ENCODE measurements around the gene REXO5.
"Not testable (repeated sequence)": the region's sequence is repeated elsewhere in the genome, so short reads cannot be mapped to it uniquely, and the experiment has no call there.

The REXO5 gene

DNA sequence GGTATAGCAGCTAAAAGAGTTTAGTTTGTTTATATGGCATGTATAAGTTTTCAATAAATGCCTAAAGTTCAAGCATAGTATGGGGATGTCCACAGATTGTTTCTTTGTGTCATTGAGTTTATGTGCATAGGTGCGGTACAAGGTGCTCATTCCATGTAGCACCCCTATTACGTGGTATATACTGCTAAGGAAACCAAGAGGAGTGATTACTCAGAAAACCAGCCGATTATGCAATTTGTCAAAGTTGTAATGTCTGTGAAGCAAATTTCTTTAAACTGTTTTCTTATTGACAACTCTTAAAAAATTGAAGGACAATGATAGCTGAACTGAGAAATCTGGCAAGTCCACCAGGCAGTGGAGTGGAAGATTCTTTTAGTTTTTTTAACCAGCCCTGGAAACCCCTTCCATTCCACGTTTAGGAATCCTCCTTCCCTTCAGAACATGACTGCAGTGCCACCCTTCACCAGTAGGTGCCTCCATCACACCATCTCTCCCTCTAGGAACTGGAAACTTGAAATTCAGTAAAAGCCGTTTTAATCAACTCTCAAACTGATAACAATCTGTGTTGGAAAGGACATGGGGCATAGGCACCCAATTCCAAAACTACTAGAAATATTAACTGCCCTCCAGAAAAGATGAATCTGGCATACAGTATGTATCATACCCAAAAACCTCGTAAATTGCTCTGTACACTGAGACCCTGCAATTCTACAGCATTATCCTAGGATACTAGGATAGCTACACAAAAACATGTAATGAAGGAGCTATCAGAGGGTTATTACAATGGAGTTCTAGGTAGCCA, 43.5 kb downstream of the REXO5 start:
- H3K4me1 ChIP-seq (ENCODE audit: insufficient read depth, low read length): no peaks in the 10 kb centered on the region
- H3K9ac ChIP-seq (ENCODE audit: low read depth, low read length): no peak overlapping the region
- H3K9me3 ChIP-seq (ENCODE audit: control insufficient read depth, insufficient read depth, low read length): no peaks in the 10 kb centered on the region
- no peaks in the 10 kb centered on the region for H3K36me3 ChIP-seq (ENCODE audit: insufficient read depth, low read length)

GRCh38 chr16:20850981-20851380, 44.7 kb downstream of the REXO5 start:
- no peak overlapping the region for H3K9ac ChIP-seq (ENCODE audit: low read depth, low read length)
- H3K36me3 ChIP-seq (ENCODE audit: insufficient read depth, low read length): no peaks in the 10 kb centered on the region

GRCh38 chr16:20851601-20852000, 45.3 kb downstream of the REXO5 start:
- Histone ChIP-seq H3K36me3 (ENCODE audit: insufficient read depth, low read length) (no peaks in the 10 kb centered on the region), H3K9ac (ENCODE audit: low read depth, low read length) (no peak overlapping the region), H3K9me3 (ENCODE audit: control insufficient read depth, insufficient read depth, low read length) (no peaks in the 10 kb centered on the region), H3K4me1 (ENCODE audit: insufficient read depth, low read length) (no peaks in the 10 kb centered on the region)

More at GRCh38 chr16:20850981-20851380, 44.7 kb downstream of the REXO5 start:
- Histone ChIP-seq H3K4me1 (ENCODE audit: insufficient read depth, low read length) (no peaks in the 10 kb centered on the region), H3K9me3 (ENCODE audit: control insufficient read depth, insufficient read depth, low read length) (no peaks in the 10 kb centered on the region)

DNA sequence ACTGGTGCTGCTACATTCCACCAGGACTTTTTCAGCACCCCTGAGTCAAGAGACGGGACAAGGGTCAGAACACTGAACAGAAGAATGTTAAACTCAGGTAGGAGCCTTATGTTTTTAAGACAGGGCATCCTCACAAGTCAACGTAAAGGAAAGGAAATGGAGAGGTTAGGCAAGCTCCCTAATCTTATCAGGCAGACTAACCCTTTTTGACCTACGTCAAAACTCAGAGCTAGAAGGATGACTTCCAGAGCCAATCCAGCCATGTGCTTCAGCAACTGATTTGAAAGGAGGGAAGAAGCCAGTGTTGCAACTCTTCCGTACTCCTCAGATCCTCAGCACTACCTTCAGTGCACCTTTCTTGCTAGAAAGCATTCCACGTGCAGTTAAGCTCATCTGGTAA, 46.8 kb downstream of the REXO5 start:
- H3K9me3 ChIP-seq (ENCODE audit: control insufficient read depth, insufficient read depth, low read length): no peaks in the 10 kb centered on the region
- H3K36me3 ChIP-seq (ENCODE audit: insufficient read depth, low read length): no peaks in the 10 kb centered on the region
- H3K9ac ChIP-seq (ENCODE audit: low read depth, low read length): no peak overlapping the region
- no peaks in the 10 kb centered on the region for H3K4me1 ChIP-seq (ENCODE audit: insufficient read depth, low read length)

DNA sequence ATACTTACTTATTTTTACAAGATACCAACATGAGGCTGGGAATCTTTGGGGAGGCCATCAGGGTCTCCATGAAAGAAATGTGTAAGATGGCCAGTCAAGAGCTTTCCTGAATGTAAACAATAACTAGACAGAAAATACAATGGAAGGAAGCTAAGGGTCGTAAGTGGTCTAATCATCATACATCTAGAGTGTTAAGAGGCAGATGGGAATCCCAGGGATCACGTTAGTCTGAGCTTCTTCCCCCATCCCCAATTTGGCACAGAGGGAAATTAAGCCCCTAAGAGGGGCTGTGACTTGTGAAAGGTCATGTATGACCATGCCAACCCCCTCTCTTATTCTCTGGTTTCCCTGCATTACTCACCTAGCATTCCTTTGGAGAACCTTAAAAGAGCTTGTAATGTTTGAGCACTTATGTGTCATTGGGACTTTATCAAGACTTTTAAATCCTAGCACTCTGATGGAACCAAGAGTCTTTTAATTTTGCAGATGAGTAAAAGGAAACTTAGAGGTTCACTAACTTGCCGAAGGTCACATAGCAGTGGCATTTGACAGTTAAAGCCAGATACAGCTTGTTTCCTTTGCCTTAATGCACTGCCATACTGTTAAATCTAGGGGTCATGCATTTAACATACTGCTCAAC, 47.8 kb downstream of the REXO5 start:
- Histone ChIP-seq H3K36me3 (ENCODE audit: insufficient read depth, low read length) (no peaks in the 10 kb centered on the region), H3K4me1 (ENCODE audit: insufficient read depth, low read length) (no peaks in the 10 kb centered on the region), H3K9me3 (ENCODE audit: control insufficient read depth, insufficient read depth, low read length) (no peaks in the 10 kb centered on the region), H3K9ac (ENCODE audit: low read depth, low read length) (no peak overlapping the region)

DNA sequence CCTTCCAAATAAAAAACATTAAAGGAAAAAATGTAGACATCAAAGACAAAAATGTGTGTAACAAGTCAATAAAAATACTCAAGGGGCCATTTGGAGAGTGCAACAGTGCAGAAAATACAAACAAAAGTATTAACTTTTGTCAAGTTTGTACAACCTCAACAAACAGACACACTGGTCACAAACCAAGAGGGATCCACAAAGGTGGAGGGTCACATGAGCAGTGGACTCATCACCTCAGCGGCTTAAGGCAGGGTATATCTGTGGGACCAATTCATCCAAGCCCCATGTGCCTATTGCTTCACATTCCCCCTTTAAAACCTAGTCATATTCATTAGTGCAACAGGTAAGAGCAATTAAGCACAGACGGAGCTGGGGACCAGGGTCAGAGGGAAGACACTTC, 48.6 kb downstream of the REXO5 start:
- peaks cover 8% of the 10 kb centered on the region for H3K4me1 ChIP-seq (ENCODE audit: insufficient read depth, low read length)
- H3K9ac ChIP-seq (ENCODE audit: low read depth, low read length): no peak overlapping the region
- H3K9me3 ChIP-seq (ENCODE audit: control insufficient read depth, insufficient read depth, low read length): no peaks in the 10 kb centered on the region
- no peaks in the 10 kb centered on the region for H3K36me3 ChIP-seq (ENCODE audit: insufficient read depth, low read length)

DNA sequence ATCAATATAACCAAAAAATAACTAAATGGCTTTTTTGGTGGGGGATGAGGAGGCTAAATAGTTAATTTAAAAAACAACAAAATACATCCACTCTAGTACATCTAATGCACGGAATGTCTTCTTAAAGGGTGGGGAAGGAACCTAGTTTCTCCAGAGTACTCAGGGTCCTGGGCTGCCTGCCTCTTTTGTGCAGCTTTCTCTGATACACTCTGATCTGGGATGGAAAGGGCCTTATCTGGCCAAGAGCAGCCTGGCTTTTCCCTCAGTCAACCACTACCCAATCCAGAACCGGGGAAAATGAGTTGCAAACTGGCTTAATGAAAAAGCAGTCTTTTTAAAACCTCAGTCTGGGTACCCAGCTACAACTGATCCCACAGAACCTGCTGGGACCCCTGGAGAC, 51.0 kb downstream of the REXO5 start:
- H3K9ac ChIP-seq (ENCODE audit: low read depth, low read length): no peak overlapping the region
- H3K4me1 ChIP-seq (ENCODE audit: insufficient read depth, low read length): peaks cover 19% of the 10 kb centered on the region
- H3K36me3 ChIP-seq (ENCODE audit: insufficient read depth, low read length): no peaks in the 10 kb centered on the region
- H3K9me3 ChIP-seq (ENCODE audit: control insufficient read depth, insufficient read depth, low read length): no peaks in the 10 kb centered on the region

GRCh38 chr16:20859229-20859628, 52.9 kb downstream of the REXO5 start:
- H3K9ac ChIP-seq (ENCODE audit: low read depth, low read length): no peak overlapping the region
- no peaks in the 10 kb centered on the region for H3K9me3 ChIP-seq (ENCODE audit: control insufficient read depth, insufficient read depth, low read length)
- H3K36me3 ChIP-seq (ENCODE audit: insufficient read depth, low read length): no peaks in the 10 kb centered on the region
- H3K4me1 ChIP-seq (ENCODE audit: insufficient read depth, low read length): peaks cover 24% of the 10 kb centered on the region

DNA sequence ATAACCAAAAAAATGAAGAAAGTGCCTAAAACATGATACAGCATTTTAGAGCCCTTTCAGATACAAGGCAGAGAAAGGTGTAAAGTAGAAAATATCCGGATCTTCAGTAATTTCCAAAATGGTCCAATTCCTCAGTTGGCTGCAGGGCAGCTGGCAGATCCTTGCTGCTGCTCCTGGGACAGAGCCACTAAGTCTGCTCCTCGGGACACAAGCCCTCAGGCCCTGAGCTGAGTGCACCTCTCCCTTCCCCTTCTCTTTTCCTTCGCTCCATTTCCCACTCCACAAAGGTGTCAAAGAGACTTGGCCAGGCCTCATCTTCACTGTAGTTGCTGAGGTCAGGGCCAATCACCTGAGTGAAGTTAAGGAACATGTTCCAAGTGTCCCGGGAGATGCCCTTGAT, 53.4 kb downstream of the REXO5 start:
- H3K36me3 ChIP-seq (ENCODE audit: insufficient read depth, low read length): no peaks in the 10 kb centered on the region
- H3K9me3 ChIP-seq (ENCODE audit: control insufficient read depth, insufficient read depth, low read length): no peaks in the 10 kb centered on the region
- peaks cover 24% of the 10 kb centered on the region for H3K4me1 ChIP-seq (ENCODE audit: insufficient read depth, low read length)
- no peak overlapping the region for H3K9ac ChIP-seq (ENCODE audit: low read depth, low read length)

DNA sequence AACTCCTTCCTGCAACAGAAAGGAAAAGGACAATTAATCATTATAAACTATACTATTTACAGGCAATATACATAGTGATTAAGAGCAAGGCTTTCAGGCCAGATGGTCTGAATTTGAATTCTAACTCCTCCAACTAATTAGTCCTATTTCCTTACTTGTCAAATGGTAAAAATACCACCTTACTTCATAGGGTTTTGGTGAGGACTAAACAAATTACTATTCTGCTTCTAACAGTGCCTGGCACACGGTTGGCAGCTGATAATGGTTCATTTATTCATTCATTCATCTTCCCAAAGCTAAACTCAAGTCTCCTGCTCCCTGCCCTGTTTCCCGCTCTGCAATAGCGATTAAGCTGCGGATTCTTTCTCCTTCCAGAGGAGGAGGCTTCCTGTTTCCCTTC, 54.0 kb downstream of the REXO5 start:
- H3K9ac ChIP-seq (ENCODE audit: low read depth, low read length): no peak overlapping the region
- no peaks in the 10 kb centered on the region for H3K9me3 ChIP-seq (ENCODE audit: control insufficient read depth, insufficient read depth, low read length)
- H3K4me1 ChIP-seq (ENCODE audit: insufficient read depth, low read length): peaks cover 24% of the 10 kb centered on the region
- H3K36me3 ChIP-seq (ENCODE audit: insufficient read depth, low read length): no peaks in the 10 kb centered on the region

- not testable (repeated sequence) for H3K9me3 ChIP-seq (ENCODE audit: control insufficient read depth, insufficient read depth, low read length); H3K36me3 ChIP-seq (ENCODE audit: insufficient read depth, low read length); H3K9ac ChIP-seq (ENCODE audit: low read depth, low read length)
- peaks cover 31% of the 10 kb centered on the region for H3K4me1 ChIP-seq (ENCODE audit: insufficient read depth, low read length)
Measured at GRCh38 chr16:20860995-20861394, 54.7 kb downstream of the REXO5 start.

DNA sequence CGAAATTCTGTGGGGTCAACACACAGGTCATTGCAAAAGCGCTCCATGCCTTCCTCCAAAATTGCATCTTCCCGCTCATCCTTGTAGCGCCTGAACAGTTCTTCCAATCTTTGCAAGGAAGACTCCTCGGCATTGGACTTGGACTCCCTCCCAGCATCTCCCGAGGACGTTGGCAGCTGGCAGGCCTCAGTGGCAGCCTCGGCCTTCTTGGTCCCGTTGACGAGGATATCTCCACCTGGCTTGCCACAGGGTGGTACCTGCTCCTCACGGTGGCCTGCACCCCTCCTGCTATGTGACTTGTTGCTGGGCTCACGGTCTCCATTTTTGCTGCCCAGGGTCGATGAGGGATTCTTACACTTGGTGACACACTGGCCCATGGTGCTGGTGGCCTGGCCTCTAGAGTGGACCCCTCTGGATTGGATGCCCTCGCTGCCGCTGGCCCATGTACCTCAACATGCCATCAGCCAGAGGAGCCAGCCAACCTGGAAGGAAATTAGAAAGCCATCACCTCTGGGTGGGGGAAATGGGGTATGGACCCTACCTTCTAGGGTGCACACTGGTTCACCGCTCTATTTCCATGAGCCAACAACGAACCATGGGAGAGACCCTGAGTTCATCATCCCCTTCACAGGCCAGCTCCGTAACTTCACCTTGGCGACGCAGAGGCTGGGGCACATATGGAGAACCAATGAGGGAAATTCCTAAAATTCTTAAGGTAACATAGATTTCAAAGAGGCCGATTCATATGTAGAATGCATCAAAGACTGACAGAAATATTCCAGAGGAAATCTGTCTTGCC, 56.0 kb downstream of the REXO5 start:
- Histone ChIP-seq H3K36me3 (ENCODE audit: insufficient read depth, low read length) (no peaks in the 10 kb centered on the region), H3K9me3 (ENCODE audit: control insufficient read depth, insufficient read depth, low read length) (no peaks in the 10 kb centered on the region), H3K9ac (ENCODE audit: low read depth, low read length) (no peak overlapping the region), H3K4me1 (ENCODE audit: insufficient read depth, low read length) (peaks cover 37% of the 10 kb centered on the region)

DNA sequence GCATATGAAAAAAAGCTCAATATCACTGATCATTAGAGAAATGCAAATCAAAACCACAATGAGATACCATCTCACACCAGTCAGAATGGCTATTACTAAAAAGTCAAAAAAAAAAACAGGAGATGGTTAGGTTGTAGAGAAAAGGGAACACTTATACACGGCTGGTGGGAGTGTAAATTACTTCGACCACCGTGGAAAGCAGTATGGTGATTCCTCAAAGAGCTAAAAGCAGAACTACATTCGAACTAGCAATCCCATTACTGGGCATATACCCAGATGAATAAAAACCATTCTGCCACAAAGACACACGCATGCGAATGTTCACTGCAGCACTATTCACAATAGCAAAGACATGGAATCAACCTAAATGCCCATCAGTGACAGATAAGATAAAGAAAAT, 58.0 kb downstream of the REXO5 start:
- H3K4me1 ChIP-seq (ENCODE audit: insufficient read depth, low read length): peaks cover 35% of the 10 kb centered on the region
- not testable (repeated sequence) for H3K9ac ChIP-seq (ENCODE audit: low read depth, low read length); H3K36me3 ChIP-seq (ENCODE audit: insufficient read depth, low read length); H3K9me3 ChIP-seq (ENCODE audit: control insufficient read depth, insufficient read depth, low read length)

DNA sequence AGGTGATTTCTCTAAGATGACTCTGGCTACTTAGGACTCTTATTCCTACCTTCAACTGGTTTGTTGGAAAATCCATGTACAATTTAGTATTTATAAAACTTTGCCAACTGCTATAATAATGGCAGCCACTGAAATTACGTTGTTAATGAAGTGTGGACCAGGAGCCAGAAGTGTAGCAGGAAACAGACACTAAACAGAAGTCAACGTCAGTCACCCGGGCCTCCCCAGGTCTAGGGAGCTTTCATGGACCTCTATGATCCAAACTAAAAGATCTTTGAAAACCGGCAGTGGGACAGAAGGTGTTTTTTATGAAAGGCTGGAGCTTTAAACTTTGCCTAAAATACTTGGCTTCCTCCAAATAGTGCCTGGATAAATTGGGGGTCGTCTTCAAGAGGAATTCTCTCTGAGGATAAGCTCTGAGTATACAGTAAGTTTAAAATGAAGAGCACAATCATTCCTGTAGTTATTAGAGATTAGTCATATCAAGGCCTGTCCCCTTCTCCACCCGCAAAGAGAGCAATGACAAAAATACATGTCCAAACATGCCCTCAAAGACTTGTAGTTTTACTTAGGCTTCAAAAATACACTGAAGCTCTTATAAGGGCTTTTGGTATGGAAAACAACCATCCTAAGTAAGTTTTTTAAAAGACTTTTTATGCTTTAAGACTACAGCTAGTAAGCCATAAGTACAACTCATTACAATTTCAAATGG, 59.2 kb downstream of the REXO5 start:
- H3K9me3 ChIP-seq (ENCODE audit: control insufficient read depth, insufficient read depth, low read length): no peaks in the 10 kb centered on the region
- peaks cover 23% of the 10 kb centered on the region for H3K4me1 ChIP-seq (ENCODE audit: insufficient read depth, low read length)
- H3K36me3 ChIP-seq (ENCODE audit: insufficient read depth, low read length): no peaks in the 10 kb centered on the region
- H3K9ac ChIP-seq (ENCODE audit: low read depth, low read length): no peak overlapping the region; the same call in 1 of the 2 replicates

Measured in ES-I3 (cell line).